Kidney (tissue), 14 donors: ENCODE data around the gene C18orf63. TPM values are rescaled to one million over a fixed set of nuclear protein-coding genes. Genes with fewer than 3 reads are reported as not detected.

Experiments
- DNase-seq, 5 donors: peaks; one replicate each; pipeline ENCODE4 v3.0.0-alpha.2; 2013 to 2020
- FAIRE-seq: peaks from 2 replicates; lab custom pipeline; 2012; peaks lifted over from hg19 to GRCh38; lab: Jason Lieb, UNC
- H3K27ac ChIP-seq, 2 donors: one replicate each; pipeline ENCODE4 v1.7.0; 2013; ENCODE audit warnings: low read depth in 2 of 2, low read length in 2 of 2, inconsistent platforms in 1 of 2
- H3K27me3 ChIP-seq: one replicate; pipeline ENCODE4 v1.7.1; 2013; ENCODE audit warnings: low read length, inconsistent platforms; ENCODE audit not compliant: control insufficient read depth, insufficient read depth
- H3K36me3 ChIP-seq, 3 donors: one replicate each; pipeline versions ENCODE4 v1.7.0 to v1.7.1; 2013; ENCODE audit warnings: low read length in 3 of 3, control low read depth in 1 of 3, inconsistent platforms in 1 of 3; ENCODE audit not compliant: insufficient read depth in 3 of 3, control insufficient read depth in 2 of 3
- H3K4me1 ChIP-seq, 3 donors: one replicate each; pipeline versions ENCODE4 v1.7.0 to v1.7.1; 2013; ENCODE audit warnings: low read length in 3 of 3, inconsistent platforms in 1 of 3, low read depth in 1 of 3; ENCODE audit not compliant: control insufficient read depth in 2 of 3, insufficient read depth in 2 of 3
- H3K4me3 ChIP-seq, 3 donors: one replicate each; pipeline versions ENCODE4 v1.7.0 to v1.8.1; 2013; ENCODE audit warnings: low read length in 3 of 3, control low read depth in 1 of 3, inconsistent platforms in 1 of 3
- H3K9ac ChIP-seq, 3 donors: one replicate each; pipeline versions ENCODE4 v1.7.0 to v1.7.1; 2013; ENCODE audit warnings: low read length in 3 of 3, control low read depth in 1 of 3, inconsistent platforms in 1 of 3
- H3K9me3 ChIP-seq, 3 donors: one replicate each; pipeline versions ENCODE4 v1.7.0 to v1.7.1; 2013; ENCODE audit warnings: low read length in 3 of 3, control low read depth in 1 of 3, inconsistent platforms in 1 of 3; ENCODE audit not compliant: control insufficient read depth in 2 of 3, insufficient read depth in 1 of 3
- intact Hi-C: fragments of 100-400 bp; cut with DNase I; formaldehyde crosslinking; loops from one replicate; pipeline ENCODE4 v1.11.1; 2022
- polyA plus RNA-seq: library from polyadenylated mRNA; stranded (reverse); fragments of 350-450 nt; fragmentation: Illumina TruSeq; extraction: RNeasy Lipid Tissue Mini Kit (QIAGEN cat#74804); gene quantifications from one replicate; pipeline ENCODE4 v1.2.3, GENCODE V29; 2014; ENCODE audit warnings: low read depth, low replicate concordance; ENCODE audit not compliant: insufficient read depth
- total RNA-seq: library from RNA; stranded (reverse); fragmentation: NEBNext Ultra II Directional; extraction: Animal tissue kit (Norgen Biotek cat#: 25700); gene quantifications from one replicate; pipeline ENCODE4 v1.2.1, GENCODE V29; 2021
- TF ChIP-seq, protein P1 (sequence below): IDR thresholded peaks from 3 replicates; pipeline ENCODE4 v1.5.1; 2012; ENCODE audit warnings: mild to moderate bottlenecking, moderate library complexity, borderline replicate concordance; ENCODE audit not compliant: insufficient read depth; ENCODE audit errors: extremely low read depth
- donor health status: control.
- donor health status: control.
- donor health status: control.
- donor health status: control.
- donor health status: control.
- donor health status: DM: yes; HTN: yes; CAD: no.
- donor health status: Normal renal cell carcinoma (clear cell type).

Gene C18orf63
- total and polyA plus RNA-seq, 2 donors from 2014 or later, result not detected

DNA sequence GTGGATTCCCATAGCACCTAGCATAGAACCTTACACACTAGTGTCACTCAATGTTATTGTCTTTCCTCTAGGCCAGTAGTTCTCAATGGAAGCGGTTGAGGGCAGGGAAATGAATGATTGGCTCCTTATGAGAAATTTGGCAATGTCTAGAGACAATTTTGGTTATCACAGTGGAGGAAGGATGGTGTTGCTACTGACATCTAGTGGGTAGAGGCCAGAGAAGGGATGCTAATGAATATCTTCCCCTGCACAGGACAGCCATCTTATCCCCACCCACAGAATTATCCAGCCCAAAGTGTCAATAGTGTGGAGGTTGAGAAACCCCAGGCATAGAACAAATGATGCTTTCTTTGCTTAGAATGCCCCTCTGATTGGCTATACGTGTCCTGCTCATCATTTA, 15.8 kb downstream of the C18orf63 start:
- FAIRE-seq, result no peak

DNA sequence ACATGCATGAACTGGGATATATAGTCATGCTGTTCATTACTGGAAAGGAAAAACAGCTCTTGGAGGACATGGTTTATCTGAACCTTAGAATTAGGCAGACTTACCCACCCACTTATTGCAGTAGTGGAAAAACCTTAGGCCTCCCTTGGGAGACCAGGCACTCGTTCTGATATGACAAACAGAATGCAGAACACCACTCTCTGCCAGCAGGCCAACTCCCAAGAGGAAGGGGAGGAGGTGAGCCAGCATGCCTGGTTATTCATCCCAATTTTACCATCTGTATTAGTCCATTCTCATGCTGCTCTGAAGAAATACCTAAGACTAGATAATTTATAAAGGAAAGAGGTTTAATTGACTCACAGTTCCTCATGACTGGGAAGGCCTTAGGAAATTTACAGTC, 17.5 kb downstream of the C18orf63 start:
- Histone ChIP-seq H3K4me3 (no peak overlapping the region), H3K9ac (no peak overlapping the region), H3K9me3 (no peaks in the 10 kb centered on the region), H3K27me3 (no peaks in the 10 kb centered on the region), H3K4me1 (no peaks in the 10 kb centered on the region), H3K27ac (no peak overlapping the region), H3K36me3 (no peaks in the 10 kb centered on the region)
- TF ChIP-seq, protein P1, sequence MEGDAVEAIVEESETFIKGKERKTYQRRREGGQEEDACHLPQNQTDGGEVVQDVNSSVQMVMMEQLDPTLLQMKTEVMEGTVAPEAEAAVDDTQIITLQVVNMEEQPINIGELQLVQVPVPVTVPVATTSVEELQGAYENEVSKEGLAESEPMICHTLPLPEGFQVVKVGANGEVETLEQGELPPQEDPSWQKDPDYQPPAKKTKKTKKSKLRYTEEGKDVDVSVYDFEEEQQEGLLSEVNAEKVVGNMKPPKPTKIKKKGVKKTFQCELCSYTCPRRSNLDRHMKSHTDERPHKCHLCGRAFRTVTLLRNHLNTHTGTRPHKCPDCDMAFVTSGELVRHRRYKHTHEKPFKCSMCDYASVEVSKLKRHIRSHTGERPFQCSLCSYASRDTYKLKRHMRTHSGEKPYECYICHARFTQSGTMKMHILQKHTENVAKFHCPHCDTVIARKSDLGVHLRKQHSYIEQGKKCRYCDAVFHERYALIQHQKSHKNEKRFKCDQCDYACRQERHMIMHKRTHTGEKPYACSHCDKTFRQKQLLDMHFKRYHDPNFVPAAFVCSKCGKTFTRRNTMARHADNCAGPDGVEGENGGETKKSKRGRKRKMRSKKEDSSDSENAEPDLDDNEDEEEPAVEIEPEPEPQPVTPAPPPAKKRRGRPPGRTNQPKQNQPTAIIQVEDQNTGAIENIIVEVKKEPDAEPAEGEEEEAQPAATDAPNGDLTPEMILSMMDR, result no peak
- no peak for DNase-seq
- FAIRE-seq, result no peak
- intact Hi-C loops, result no loop called here

More for the DNA sequence above, 15.8 kb downstream of the C18orf63 start:
- intact Hi-C loops, result no loop called here
- TF ChIP-seq, protein P1, result peak; percentile 36
- no peaks in the 10 kb centered on the region for H3K36me3 ChIP-seq
- no peak overlapping the region for H3K27ac ChIP-seq
- DNase-seq, result peak in 2 of 5 donors; percentile 19 to 37
- H3K27me3 ChIP-seq, result no peaks in the 10 kb centered on the region
- H3K9me3 ChIP-seq, result no peaks in the 10 kb centered on the region
- H3K4me1 ChIP-seq, result no peaks in the 10 kb centered on the region
- H3K4me3 ChIP-seq, result no peak overlapping the region
- no peak overlapping the region for H3K9ac ChIP-seq

DNA sequence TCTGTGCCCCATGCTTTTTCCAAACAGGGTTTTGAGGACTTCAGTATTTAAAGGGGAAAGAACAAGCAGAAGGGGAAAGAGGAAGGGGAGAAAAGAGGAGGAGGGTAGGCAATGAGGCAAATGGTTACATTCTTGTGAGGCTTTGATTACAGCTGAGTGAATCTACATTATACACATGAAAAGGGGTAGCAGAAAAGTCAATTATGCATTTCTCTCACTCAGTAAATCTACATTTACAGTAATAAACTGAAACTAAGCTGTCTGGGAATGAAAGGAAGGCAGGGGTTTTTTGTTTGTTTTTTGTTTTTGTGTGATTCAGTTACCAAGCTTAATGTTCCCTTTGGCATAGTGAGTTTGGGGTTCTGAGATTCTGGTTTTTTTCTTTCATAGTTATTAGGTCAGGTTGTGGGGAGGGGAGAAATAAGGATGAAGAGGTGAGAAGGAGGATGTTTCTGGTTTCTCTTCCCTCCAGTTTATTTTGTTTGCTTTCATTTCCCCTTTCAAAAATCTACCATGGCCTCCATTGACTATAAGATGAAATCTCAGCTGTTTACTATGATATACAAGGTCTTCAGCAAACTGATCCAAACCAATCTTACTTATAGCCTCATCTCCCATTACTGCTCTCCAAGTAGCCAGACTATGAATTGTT, 18.7 kb downstream of the C18orf63 start:
- Histone ChIP-seq H3K9me3 (no peaks in the 10 kb centered on the region), H3K27ac (no peak overlapping the region), H3K4me3 (no peak overlapping the region), H3K9ac (no peak overlapping the region), H3K36me3 (no peaks in the 10 kb centered on the region), H3K27me3 (no peaks in the 10 kb centered on the region), H3K4me1 (no peaks in the 10 kb centered on the region)
- intact Hi-C loops, result no loop called here
- FAIRE-seq (no peak), DNase-seq (no peak)
- TF ChIP-seq, protein P1, result no peak
